Activated CD8-positive, alpha-beta T cell treated with anti-CD3 and anti-CD28 coated beads for 36 hours (primary cell): ENCODE measurements around the gene NR2C1. TPM values are rescaled to one million over a fixed set of nuclear protein-coding genes. Genes with fewer than 3 reads are reported as not detected.

Experiments
- ATAC-seq: fragments of 200-7000 bp; cut with Tn5 transposase; one replicate; pipeline ENCODE4 v1.10.0; 2021; ENCODE audit warnings: mild to moderate bottlenecking, moderate library complexity
- CTCF ChIA-PET: fragments of 350-600 bp; sonication (Branson Sonifier 250); formaldehyde crosslinking; loops from one replicate; lab custom pipeline; 2021; ENCODE audit warnings: antibody characterized with exemption; lab: Charles Lee
- POLR2A ChIA-PET: fragments of 350-600 bp; sonication (Branson Sonifier 250); formaldehyde crosslinking; loops from one replicate; lab custom pipeline; 2021; ENCODE audit warnings: antibody characterized with exemption; lab: Charles Lee
- DNase-seq: peaks from one replicate; pipeline ENCODE4 v3.0.0-alpha.2; 2020
- H3K27ac Mint-ChIP-seq: one replicate; pipeline ENCODE4 v1.8.0; 2021; ENCODE audit warnings: mild to moderate bottlenecking, mixed read lengths
- H3K27me3 Mint-ChIP-seq: one replicate; pipeline ENCODE4 v1.8.0; 2021; ENCODE audit warnings: mixed read lengths
- H3K36me3 Mint-ChIP-seq: one replicate; pipeline ENCODE4 v1.8.0; 2021; ENCODE audit warnings: low read depth, mixed read lengths
- H3K4me1 Mint-ChIP-seq: one replicate; pipeline ENCODE4 v1.8.0; 2021; ENCODE audit warnings: low read depth, mixed read lengths
- H3K4me3 Mint-ChIP-seq: one replicate; pipeline ENCODE4 v1.8.0; 2021; ENCODE audit warnings: mild to moderate bottlenecking, moderate library complexity, mixed read lengths
- H3K9me3 Mint-ChIP-seq: one replicate; pipeline ENCODE4 v1.8.0; 2021; ENCODE audit warnings: mixed read lengths
- CTCF ChIP-seq: fragments of 200-600 bp; IDR thresholded peaks from one replicate; pipeline ENCODE4 v1.8.0; 2022; ENCODE audit warnings: antibody characterized with exemption, mild to moderate bottlenecking
- intact Hi-C: fragments of 100-400 bp; cut with micrococcal nuclease; formaldehyde crosslinking; loops from one replicate; pipeline ENCODE4 v1.10.0; 2022
- total RNA-seq, 2 experiments: library from RNA; stranded (reverse); gene quantifications; one replicate each; pipeline ENCODE4 v1.2.3, GENCODE V29; 2021

The NR2C1 gene
- 10 to 100 TPM; 24.9 to 32.4 TPM for total RNA-seq

- ATAC-seq, result peak; percentile 99
- no peak for TF ChIP-seq CTCF
- Mint-ChIP-seq H3K27ac (peak within 1 kb of the TSS; percentile 92), H3K4me1 (peaks cover 17% of the 10 kb centered on the region), H3K9me3 (no peaks in the 10 kb centered on the region), H3K4me3 (peak within 1 kb of the TSS; percentile 90), H3K36me3 (peaks cover 2% of the 10 kb centered on the region), H3K27me3 (no peaks in the 10 kb centered on the region)
- CTCF ChIA-PET, result interaction anchor here (1.0 to 2.1 kb wide), 15 partner anchors 8 to 144 kb away, joined by 3 to 10 read pairs (median 4); partner anchors contain the start of genes FGD6 and VEZT
- intact Hi-C loops, result no loop called here
- POLR2A ChIA-PET, result interaction anchor here (0.7 to 2.5 kb wide), 5 partner anchors 10 to 403 kb away, joined by 3 to 12 read pairs (median 3); partner anchors contain the start of gene METAP2
- peak; percentile 43 for DNase-seq
These were observed at the start of gene NR2C1 for GRCh38 chr12:95072900-95073697. NR2C1 (minus strand) TSS chr12:95073618; CDS start chr12:95067384, 6,234 bp downstream.

- Mint-ChIP-seq H3K36me3 (no peaks in the 10 kb centered on the region), H3K9me3 (no peaks in the 10 kb centered on the region), H3K4me1 (no peaks in the 10 kb centered on the region), H3K27ac (no peak overlapping the region), H3K4me3 (no peak overlapping the region), H3K27me3 (no peaks in the 10 kb centered on the region)
- intact Hi-C loops, result loop anchor here (5.0 kb wide), 1 partner anchor 214 kb away; no protein-coding TSS in a partner anchor
- ChIA-PET CTCF (interaction anchor here (0.8 to 4.7 kb wide), 2 partner anchors 47 to 415 kb away, joined by 3 to 50 read pairs; no protein-coding TSS in a partner anchor), POLR2A (no interaction called here)
- ATAC-seq (no peak), DNase-seq (no peak)
- TF ChIP-seq CTCF, result no peak
These were observed 45.4 kb upstream of the NR2C1 start for GRCh38 chr12:95118788-95119179.

DNA sequence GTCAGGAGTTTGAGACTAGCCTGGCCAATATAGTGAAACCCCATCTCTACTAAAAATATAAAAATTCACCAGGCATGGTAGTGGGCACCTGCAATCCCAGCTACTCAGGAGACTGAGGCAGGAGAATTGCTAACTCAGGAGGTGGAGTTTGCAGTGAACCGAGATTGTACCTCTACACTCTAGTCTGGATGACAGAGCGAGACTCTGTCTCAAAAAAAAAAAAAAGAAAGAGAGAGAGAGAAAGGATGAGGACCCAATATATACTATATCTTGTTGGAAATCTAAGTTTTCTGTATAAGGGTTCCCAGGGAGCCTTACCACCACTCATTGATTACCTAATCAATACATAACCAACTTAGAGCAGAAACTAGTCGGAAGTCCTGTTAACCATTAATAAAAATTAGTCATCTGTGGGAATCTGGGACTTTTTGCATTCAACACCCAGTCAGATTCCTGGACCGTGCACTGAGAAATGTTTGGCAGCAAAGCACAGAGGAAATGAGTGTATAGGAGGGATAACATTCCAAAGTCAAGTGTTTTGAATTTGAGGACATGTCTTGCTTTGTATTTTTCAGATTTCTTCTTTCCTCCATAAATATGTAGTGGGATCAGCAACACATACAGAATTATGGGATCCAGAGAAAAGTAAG is 44.8 kb upstream of the NR2C1 start:
- ChIA-PET POLR2A (no interaction called here), CTCF (interaction anchor here (0.8 to 4.7 kb wide), 5 partner anchors 8 to 420 kb away, joined by 3 to 50 read pairs (median 5); no protein-coding TSS in a partner anchor)
- Mint-ChIP-seq H3K27me3 (no peaks in the 10 kb centered on the region), H3K36me3 (no peaks in the 10 kb centered on the region), H3K27ac (no peak overlapping the region), H3K9me3 (no peaks in the 10 kb centered on the region), H3K4me3 (no peak overlapping the region), H3K4me1 (no peaks in the 10 kb centered on the region)
- no peak for TF ChIP-seq CTCF
- no peak for DNase-seq
- intact Hi-C loops, result loop anchor here (5.0 kb wide), 1 partner anchor 214 kb away; no protein-coding TSS in a partner anchor
- ATAC-seq, result no peak

DNA sequence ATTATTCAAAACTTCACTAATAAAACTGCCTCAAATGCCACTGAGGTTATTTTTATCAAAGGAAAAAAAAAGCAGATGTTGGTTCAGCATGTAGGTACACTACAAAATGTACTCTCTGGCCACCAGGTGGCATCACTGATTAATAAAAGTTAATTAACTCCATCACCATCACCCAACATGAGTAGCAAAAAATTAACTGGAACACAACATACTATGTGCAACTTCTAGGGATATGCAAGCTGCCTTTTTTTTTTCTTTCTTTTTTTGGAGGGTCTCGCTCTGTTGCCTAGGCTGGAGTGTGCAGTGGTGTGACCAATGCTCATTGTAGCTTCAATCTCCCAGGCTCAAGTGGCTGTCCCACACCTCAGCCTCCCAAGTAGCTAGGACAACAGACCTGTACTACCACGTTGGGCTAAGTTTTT is 43.8 kb upstream of the NR2C1 start:
- DNase-seq (peak; percentile 75), ATAC-seq (peak; percentile 86)
- H3K27ac Mint-ChIP-seq, result no peak overlapping the region
- no peaks in the 10 kb centered on the region for H3K36me3 Mint-ChIP-seq
- peak; percentile 78 for TF ChIP-seq CTCF
- POLR2A ChIA-PET, result no interaction called here
- CTCF ChIA-PET, result interaction anchor here (0.8 to 4.7 kb wide), 20 partner anchors 9 to 699 kb away, joined by 3 to 50 read pairs (median 4); partner anchors contain the start of genes FGD6 and VEZT
- no peak overlapping the region for H3K4me3 Mint-ChIP-seq
- no peaks in the 10 kb centered on the region for H3K9me3 Mint-ChIP-seq
- no peaks in the 10 kb centered on the region for H3K27me3 Mint-ChIP-seq
- no peaks in the 10 kb centered on the region for H3K4me1 Mint-ChIP-seq
- intact Hi-C loops, result loop anchor here (2.0 to 5.0 kb wide), 2 partner anchors 215 to 418 kb away; no protein-coding TSS in a partner anchor
